ENCODE measurements around the gene PCBP2. TPM values are rescaled to one million over a fixed set of nuclear protein-coding genes. Genes with fewer than 3 reads are reported as not detected.

The PCBP2 gene
- total RNA-seq, 1 experiment from 2014 or later: 981 TPM

DNA sequence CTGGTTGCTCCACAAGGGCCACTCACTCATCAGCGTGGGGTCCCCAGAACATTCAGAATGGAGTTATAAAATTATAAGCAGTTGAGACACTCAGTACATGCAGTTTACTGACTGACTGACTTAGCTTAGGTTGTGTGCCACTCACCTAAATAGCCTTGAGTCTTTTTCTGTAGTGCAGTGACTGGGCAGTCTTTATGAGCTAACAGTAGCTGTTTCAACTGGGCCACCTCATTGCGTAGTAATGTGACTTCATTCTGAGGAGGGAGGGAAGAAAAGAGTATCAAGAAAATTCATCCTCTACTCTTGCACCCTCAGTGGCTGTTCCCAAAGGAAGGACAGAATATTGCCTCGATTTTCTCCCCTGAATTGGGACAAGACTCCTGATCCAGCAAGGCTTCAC lies 71.2 kb downstream of the PCBP2 start:
- TF ChIP-seq RORB (CRISPR knock-in tag; IDR thresholded peaks at IDR 0.05) (no peak), MYBL2 (CRISPR knock-in tag; IDR thresholded peaks at IDR 0.05) (no peak), SP1 (CRISPR knock-in tag; conservative IDR thresholded peaks at IDR 0.05) (no peak), ZNF263 (CRISPR knock-in tag; IDR thresholded peaks at IDR 0.05; ENCODE audit: low read depth) (no peak), HMGA2 (CRISPR knock-in tag; IDR thresholded peaks at IDR 0.05) (no peak), SMAD3 (CRISPR knock-in tag; IDR thresholded peaks at IDR 0.05; ENCODE audit: borderline replicate concordance) (no peak), NR3C1 (CRISPR knock-in tag; conservative IDR thresholded peaks at IDR 0.05; ENCODE audit: low read depth) (no peak)
- TF ChIP-seq, protein P1, sequence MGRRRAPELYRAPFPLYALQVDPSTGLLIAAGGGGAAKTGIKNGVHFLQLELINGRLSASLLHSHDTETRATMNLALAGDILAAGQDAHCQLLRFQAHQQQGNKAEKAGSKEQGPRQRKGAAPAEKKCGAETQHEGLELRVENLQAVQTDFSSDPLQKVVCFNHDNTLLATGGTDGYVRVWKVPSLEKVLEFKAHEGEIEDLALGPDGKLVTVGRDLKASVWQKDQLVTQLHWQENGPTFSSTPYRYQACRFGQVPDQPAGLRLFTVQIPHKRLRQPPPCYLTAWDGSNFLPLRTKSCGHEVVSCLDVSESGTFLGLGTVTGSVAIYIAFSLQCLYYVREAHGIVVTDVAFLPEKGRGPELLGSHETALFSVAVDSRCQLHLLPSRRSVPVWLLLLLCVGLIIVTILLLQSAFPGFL (CRISPR knock-in tag; IDR thresholded peaks at IDR 0.05; ENCODE audit: borderline replicate concordance): no peak
- TF ChIP-seq, protein P2, sequence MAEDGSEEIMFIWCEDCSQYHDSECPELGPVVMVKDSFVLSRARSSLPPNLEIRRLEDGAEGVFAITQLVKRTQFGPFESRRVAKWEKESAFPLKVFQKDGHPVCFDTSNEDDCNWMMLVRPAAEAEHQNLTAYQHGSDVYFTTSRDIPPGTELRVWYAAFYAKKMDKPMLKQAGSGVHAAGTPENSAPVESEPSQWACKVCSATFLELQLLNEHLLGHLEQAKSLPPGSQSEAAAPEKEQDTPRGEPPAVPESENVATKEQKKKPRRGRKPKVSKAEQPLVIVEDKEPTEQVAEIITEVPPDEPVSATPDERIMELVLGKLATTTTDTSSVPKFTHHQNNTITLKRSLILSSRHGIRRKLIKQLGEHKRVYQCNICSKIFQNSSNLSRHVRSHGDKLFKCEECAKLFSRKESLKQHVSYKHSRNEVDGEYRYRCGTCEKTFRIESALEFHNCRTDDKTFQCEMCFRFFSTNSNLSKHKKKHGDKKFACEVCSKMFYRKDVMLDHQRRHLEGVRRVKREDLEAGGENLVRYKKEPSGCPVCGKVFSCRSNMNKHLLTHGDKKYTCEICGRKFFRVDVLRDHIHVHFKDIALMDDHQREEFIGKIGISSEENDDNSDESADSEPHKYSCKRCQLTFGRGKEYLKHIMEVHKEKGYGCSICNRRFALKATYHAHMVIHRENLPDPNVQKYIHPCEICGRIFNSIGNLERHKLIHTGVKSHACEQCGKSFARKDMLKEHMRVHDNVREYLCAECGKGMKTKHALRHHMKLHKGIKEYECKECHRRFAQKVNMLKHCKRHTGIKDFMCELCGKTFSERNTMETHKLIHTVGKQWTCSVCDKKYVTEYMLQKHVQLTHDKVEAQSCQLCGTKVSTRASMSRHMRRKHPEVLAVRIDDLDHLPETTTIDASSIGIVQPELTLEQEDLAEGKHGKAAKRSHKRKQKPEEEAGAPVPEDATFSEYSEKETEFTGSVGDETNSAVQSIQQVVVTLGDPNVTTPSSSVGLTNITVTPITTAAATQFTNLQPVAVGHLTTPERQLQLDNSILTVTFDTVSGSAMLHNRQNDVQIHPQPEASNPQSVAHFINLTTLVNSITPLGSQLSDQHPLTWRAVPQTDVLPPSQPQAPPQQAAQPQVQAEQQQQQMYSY (CRISPR knock-in tag; IDR thresholded peaks at IDR 0.05): no peak
- TF ChIP-seq, protein P3, sequence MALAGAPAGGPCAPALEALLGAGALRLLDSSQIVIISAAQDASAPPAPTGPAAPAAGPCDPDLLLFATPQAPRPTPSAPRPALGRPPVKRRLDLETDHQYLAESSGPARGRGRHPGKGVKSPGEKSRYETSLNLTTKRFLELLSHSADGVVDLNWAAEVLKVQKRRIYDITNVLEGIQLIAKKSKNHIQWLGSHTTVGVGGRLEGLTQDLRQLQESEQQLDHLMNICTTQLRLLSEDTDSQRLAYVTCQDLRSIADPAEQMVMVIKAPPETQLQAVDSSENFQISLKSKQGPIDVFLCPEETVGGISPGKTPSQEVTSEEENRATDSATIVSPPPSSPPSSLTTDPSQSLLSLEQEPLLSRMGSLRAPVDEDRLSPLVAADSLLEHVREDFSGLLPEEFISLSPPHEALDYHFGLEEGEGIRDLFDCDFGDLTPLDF (CRISPR knock-in tag; IDR thresholded peaks at IDR 0.05): no peak
- DNase-seq (ENCODE audit: low spot score): no peak
- no peaks in the 10 kb centered on the region for H3K4me1 Mint-ChIP-seq
- CTCF ChIA-PET: interaction anchor here (1.2 to 2.1 kb wide), 2 partner anchors 14 to 202 kb away, joined by 4 to 7 read pairs; partner anchors contain the start of gene AAAS
- no peak for ATAC-seq
- H3K27ac Mint-ChIP-seq: no peak overlapping the region
- H3K27me3 Mint-ChIP-seq (ENCODE audit: low read depth): no peaks in the 10 kb centered on the region
- H3K9me3 Mint-ChIP-seq: no peaks in the 10 kb centered on the region
- POLR2A ChIA-PET: interaction anchor here (0.5 kb wide), 1 partner anchor 63 kb away, joined by 4 read pairs; no protein-coding TSS in a partner anchor
- H3K36me3 Mint-ChIP-seq: peaks cover 23% of the 10 kb centered on the region
- no peak overlapping the region for H3K4me3 Mint-ChIP-seq

DNA sequence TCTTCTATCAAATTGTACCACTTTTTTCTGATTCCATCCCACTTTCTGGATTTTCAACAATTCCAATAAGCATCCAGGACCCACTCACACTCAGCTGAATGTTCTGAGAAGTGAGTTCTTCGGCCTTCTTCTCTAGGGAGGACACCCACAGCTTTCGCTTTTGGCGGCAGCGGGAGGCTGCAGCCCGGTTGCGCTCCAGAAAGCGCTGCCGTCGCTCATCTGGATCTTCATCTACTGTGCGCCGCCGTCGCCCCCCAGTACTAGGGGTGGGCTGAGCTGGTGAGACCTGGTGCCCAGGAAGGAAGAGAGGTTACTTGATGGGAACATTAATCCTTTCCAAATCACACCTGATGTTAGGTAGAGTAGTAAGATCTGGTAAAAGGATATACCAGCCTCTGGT lies 72.6 kb downstream of the PCBP2 start:
- ChIA-PET CTCF (interaction anchor here (2.1 kb wide), 1 partner anchor 16 kb away, joined by 7 read pairs; no protein-coding TSS in a partner anchor), POLR2A (no interaction called here)
- DNase-seq (ENCODE audit: low spot score): no peak
- H3K27me3 Mint-ChIP-seq (ENCODE audit: low read depth): no peaks in the 10 kb centered on the region
- TF ChIP-seq, protein P4, sequence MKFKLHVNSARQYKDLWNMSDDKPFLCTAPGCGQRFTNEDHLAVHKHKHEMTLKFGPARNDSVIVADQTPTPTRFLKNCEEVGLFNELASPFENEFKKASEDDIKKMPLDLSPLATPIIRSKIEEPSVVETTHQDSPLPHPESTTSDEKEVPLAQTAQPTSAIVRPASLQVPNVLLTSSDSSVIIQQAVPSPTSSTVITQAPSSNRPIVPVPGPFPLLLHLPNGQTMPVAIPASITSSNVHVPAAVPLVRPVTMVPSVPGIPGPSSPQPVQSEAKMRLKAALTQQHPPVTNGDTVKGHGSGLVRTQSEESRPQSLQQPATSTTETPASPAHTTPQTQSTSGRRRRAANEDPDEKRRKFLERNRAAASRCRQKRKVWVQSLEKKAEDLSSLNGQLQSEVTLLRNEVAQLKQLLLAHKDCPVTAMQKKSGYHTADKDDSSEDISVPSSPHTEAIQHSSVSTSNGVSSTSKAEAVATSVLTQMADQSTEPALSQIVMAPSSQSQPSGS (CRISPR knock-in tag; IDR thresholded peaks at IDR 0.05; ENCODE audit: borderline replicate concordance, low read depth): no peak
- TF ChIP-seq RELA (CRISPR knock-in tag; IDR thresholded peaks at IDR 0.05; ENCODE audit: borderline replicate concordance) (no peak), TP53 (CRISPR knock-in tag; IDR thresholded peaks at IDR 0.05) (no peak), HMGA2 (CRISPR knock-in tag; IDR thresholded peaks at IDR 0.05) (no peak), FOXK1 (CRISPR knock-in tag; IDR thresholded peaks at IDR 0.05) (no peak)
- TF ChIP-seq, protein P5, sequence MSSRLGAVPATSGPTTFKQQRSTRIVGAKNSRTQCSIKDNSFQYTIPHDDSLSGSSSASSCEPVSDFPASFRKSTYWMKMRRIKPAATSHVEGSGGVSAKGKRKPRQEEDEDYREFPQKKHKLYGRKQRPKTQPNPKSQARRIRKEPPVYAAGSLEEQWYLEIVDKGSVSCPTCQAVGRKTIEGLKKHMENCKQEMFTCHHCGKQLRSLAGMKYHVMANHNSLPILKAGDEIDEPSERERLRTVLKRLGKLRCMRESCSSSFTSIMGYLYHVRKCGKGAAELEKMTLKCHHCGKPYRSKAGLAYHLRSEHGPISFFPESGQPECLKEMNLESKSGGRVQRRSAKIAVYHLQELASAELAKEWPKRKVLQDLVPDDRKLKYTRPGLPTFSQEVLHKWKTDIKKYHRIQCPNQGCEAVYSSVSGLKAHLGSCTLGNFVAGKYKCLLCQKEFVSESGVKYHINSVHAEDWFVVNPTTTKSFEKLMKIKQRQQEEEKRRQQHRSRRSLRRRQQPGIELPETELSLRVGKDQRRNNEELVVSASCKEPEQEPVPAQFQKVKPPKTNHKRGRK (CRISPR knock-in tag; IDR thresholded peaks at IDR 0.05; ENCODE audit: borderline replicate concordance): no peak
- TF ChIP-seq, protein P6, sequence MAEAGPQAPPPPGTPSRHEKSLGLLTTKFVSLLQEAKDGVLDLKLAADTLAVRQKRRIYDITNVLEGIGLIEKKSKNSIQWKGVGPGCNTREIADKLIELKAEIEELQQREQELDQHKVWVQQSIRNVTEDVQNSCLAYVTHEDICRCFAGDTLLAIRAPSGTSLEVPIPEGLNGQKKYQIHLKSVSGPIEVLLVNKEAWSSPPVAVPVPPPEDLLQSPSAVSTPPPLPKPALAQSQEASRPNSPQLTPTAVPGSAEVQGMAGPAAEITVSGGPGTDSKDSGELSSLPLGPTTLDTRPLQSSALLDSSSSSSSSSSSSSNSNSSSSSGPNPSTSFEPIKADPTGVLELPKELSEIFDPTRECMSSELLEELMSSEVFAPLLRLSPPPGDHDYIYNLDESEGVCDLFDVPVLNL (CRISPR knock-in tag; IDR thresholded peaks at IDR 0.05; ENCODE audit: borderline replicate concordance, low read depth): no peak
- no peak overlapping the region for H3K4me3 Mint-ChIP-seq
- H3K4me1 Mint-ChIP-seq: no peaks in the 10 kb centered on the region
- H3K27ac Mint-ChIP-seq: no peak overlapping the region
- H3K9me3 Mint-ChIP-seq: no peaks in the 10 kb centered on the region
- peaks cover 23% of the 10 kb centered on the region for H3K36me3 Mint-ChIP-seq
- ATAC-seq: no peak
